HK-2 (cell line): Measurements from ENCODE around the gene SH3TC1.
A peak's percentile ranks its signal among the peaks of the same experiment; 100 is the strongest.

Experiments used
- DNase-seq: peaks from one replicate; pipeline ENCODE4 v3.0.0-alpha.2; 2018; ENCODE audit not compliant: unreplicated experiment

SH3TC1 gene

GRCh38 chr4:8198906-8199593 lies at the start of gene SH3TC1:
Gene SH3TC1, plus strand, starts transcription at chr4:8199290. Its CDS starts 5,905 bp downstream, at chr4:8205195.
- DNase-seq, result peak; percentile 96

- no peak for DNase-seq
Measured at GRCh38 chr4:8149664-8150063, 49.4 kb upstream of the SH3TC1 start.

- no peak for DNase-seq
Measured at GRCh38 chr4:8150152-8151090, 48.7 kb upstream of the SH3TC1 start.

GRCh38 chr4:8151165-8151650 lies 47.9 kb upstream of the SH3TC1 start:
- DNase-seq, result no peak

- DNase-seq, result no peak
Measured at GRCh38 chr4:8152090-8152864, 46.8 kb upstream of the SH3TC1 start.

- DNase-seq, result no peak
Measured at GRCh38 chr4:8152865-8153257, 46.2 kb upstream of the SH3TC1 start.

- DNase-seq, result no peak
Measured at GRCh38 chr4:8153441-8153840, 45.6 kb upstream of the SH3TC1 start.

GRCh38 chr4:8155048-8155447 lies 44.0 kb upstream of the SH3TC1 start:
- DNase-seq, result no peak

- no peak for DNase-seq
Measured at GRCh38 chr4:8155660-8156421, 43.2 kb upstream of the SH3TC1 start.

- DNase-seq, result no peak
Measured at GRCh38 chr4:8156617-8157016, 42.5 kb upstream of the SH3TC1 start.

- DNase-seq, result no peak
Measured at GRCh38 chr4:8157496-8157895, 41.6 kb upstream of the SH3TC1 start.

- peak; percentile 20 for DNase-seq
Measured at GRCh38 chr4:8157944-8158709, 41.0 kb upstream of the SH3TC1 start.

- DNase-seq, result peak; percentile 99
Measured at GRCh38 chr4:8158710-8159536, 40.2 kb upstream of the SH3TC1 start, which contains the start of gene ABLIM2. Gene ABLIM2, minus strand, starts transcription at chr4:8158813. Its CDS starts 124 bp downstream, at chr4:8158689.

- DNase-seq, result no peak
Measured at GRCh38 chr4:8159537-8160232, 39.4 kb upstream of the SH3TC1 start.

GRCh38 chr4:8160233-8160560 lies 38.9 kb upstream of the SH3TC1 start:
- DNase-seq, result no peak

GRCh38 chr4:8160572-8160971 lies 38.5 kb upstream of the SH3TC1 start:
- no peak for DNase-seq

- no peak for DNase-seq
Measured at GRCh38 chr4:8162625-8163024, 36.5 kb upstream of the SH3TC1 start.

GRCh38 chr4:8163026-8163425 lies 36.1 kb upstream of the SH3TC1 start:
- DNase-seq, result no peak
